GM19025 (cell line): Measurements from ENCODE around the gene DOK5.

Experiments
- ATAC-seq: cut with Tn5 transposase; IDR thresholded peaks from one replicate; pipeline ENCODE4 v1.9.1; 2021; ENCODE audit warnings: mild to moderate bottlenecking, low read depth, moderate library complexity; ENCODE audit not compliant: unreplicated experiment

Gene DOK5

GRCh38 chr20:54606380-54606779 lies 131.0 kb downstream of the DOK5 start:
- no peak for ATAC-seq

- ATAC-seq: no peak
Measured at GRCh38 chr20:54608039-54608745, 132.8 kb downstream of the DOK5 start.

- no peak for ATAC-seq
Measured at GRCh38 chr20:54608943-54609342, 133.6 kb downstream of the DOK5 start.

GRCh38 chr20:54611708-54612412 lies 136.5 kb downstream of the DOK5 start:
- ATAC-seq: no peak

GRCh38 chr20:54618412-54618811 lies 143.0 kb downstream of the DOK5 start:
- ATAC-seq: no peak

GRCh38 chr20:54619181-54619580 lies 143.8 kb downstream of the DOK5 start:
- ATAC-seq: no peak

GRCh38 chr20:54619682-54620081 lies 144.3 kb downstream of the DOK5 start:
- ATAC-seq: no peak

GRCh38 chr20:54620611-54621010 lies 145.2 kb downstream of the DOK5 start:
- no peak for ATAC-seq

GRCh38 chr20:54622333-54623295 lies 147.2 kb downstream of the DOK5 start:
- ATAC-seq: no peak

- no peak for ATAC-seq
Measured at GRCh38 chr20:54623991-54624569, 148.7 kb downstream of the DOK5 start.

- no peak for ATAC-seq
Measured at GRCh38 chr20:54624706-54625390, 149.5 kb downstream of the DOK5 start.

- ATAC-seq: no peak
Measured at GRCh38 chr20:54625497-54625896, 150.1 kb downstream of the DOK5 start.

- ATAC-seq: no peak
Measured at GRCh38 chr20:54626126-54626525, 150.7 kb downstream of the DOK5 start.

- ATAC-seq: no peak
Measured at GRCh38 chr20:54629632-54630031, 154.2 kb downstream of the DOK5 start.

- no peak for ATAC-seq
Measured at GRCh38 chr20:54630582-54630981, 155.2 kb downstream of the DOK5 start.

- no peak for ATAC-seq
Measured at GRCh38 chr20:54631059-54631458, 155.7 kb downstream of the DOK5 start.

- peak; percentile 97 for ATAC-seq
Measured at GRCh38 chr20:54633374-54634355, 158.3 kb downstream of the DOK5 start.

- no peak for ATAC-seq
Measured at GRCh38 chr20:54636575-54636974, 161.2 kb downstream of the DOK5 start.

- no peak for ATAC-seq
Measured at GRCh38 chr20:54639941-54640340, 164.5 kb downstream of the DOK5 start.
